Kidney (tissue), 14 donors: Measurements from ENCODE around the gene HCN4. TPM values are rescaled to one million over a fixed set of nuclear protein-coding genes. Genes with fewer than 3 reads are reported as not detected.

Experiments
- DNase-seq, 5 donors: peaks; one replicate each; pipeline ENCODE4 v3.0.0-alpha.2; 2013 to 2020
- FAIRE-seq: peaks from 2 replicates; lab custom pipeline; 2012; peaks lifted over from hg19 to GRCh38; lab: Jason Lieb, UNC
- H3K27ac ChIP-seq, 2 donors: one replicate each; pipeline ENCODE4 v1.7.0; 2013; ENCODE audit warnings: low read depth in 2 of 2, low read length in 2 of 2, inconsistent platforms in 1 of 2
- H3K27me3 ChIP-seq: one replicate; pipeline ENCODE4 v1.7.1; 2013; ENCODE audit warnings: low read length, inconsistent platforms; ENCODE audit not compliant: control insufficient read depth, insufficient read depth
- H3K36me3 ChIP-seq, 3 donors: one replicate each; pipeline versions ENCODE4 v1.7.0 to v1.7.1; 2013; ENCODE audit warnings: low read length in 3 of 3, control low read depth in 1 of 3, inconsistent platforms in 1 of 3; ENCODE audit not compliant: insufficient read depth in 3 of 3, control insufficient read depth in 2 of 3
- H3K4me1 ChIP-seq, 3 donors: one replicate each; pipeline versions ENCODE4 v1.7.0 to v1.7.1; 2013; ENCODE audit warnings: low read length in 3 of 3, inconsistent platforms in 1 of 3, low read depth in 1 of 3; ENCODE audit not compliant: control insufficient read depth in 2 of 3, insufficient read depth in 2 of 3
- H3K4me3 ChIP-seq, 3 donors: one replicate each; pipeline versions ENCODE4 v1.7.0 to v1.8.1; 2013; ENCODE audit warnings: low read length in 3 of 3, control low read depth in 1 of 3, inconsistent platforms in 1 of 3
- H3K9ac ChIP-seq, 3 donors: one replicate each; pipeline versions ENCODE4 v1.7.0 to v1.7.1; 2013; ENCODE audit warnings: low read length in 3 of 3, control low read depth in 1 of 3, inconsistent platforms in 1 of 3
- H3K9me3 ChIP-seq, 3 donors: one replicate each; pipeline versions ENCODE4 v1.7.0 to v1.7.1; 2013; ENCODE audit warnings: low read length in 3 of 3, control low read depth in 1 of 3, inconsistent platforms in 1 of 3; ENCODE audit not compliant: control insufficient read depth in 2 of 3, insufficient read depth in 1 of 3
- intact Hi-C: fragments of 100-400 bp; cut with DNase I; formaldehyde crosslinking; loops from one replicate; pipeline ENCODE4 v1.11.1; 2022
- polyA plus RNA-seq: library from polyadenylated mRNA; stranded (reverse); fragments of 350-450 nt; fragmentation: Illumina TruSeq; extraction: RNeasy Lipid Tissue Mini Kit (QIAGEN cat#74804); gene quantifications from one replicate; pipeline ENCODE4 v1.2.3, GENCODE V29; 2014; ENCODE audit warnings: low read depth, low replicate concordance; ENCODE audit not compliant: insufficient read depth
- total RNA-seq: library from RNA; stranded (reverse); fragmentation: NEBNext Ultra II Directional; extraction: Animal tissue kit (Norgen Biotek cat#: 25700); gene quantifications from one replicate; pipeline ENCODE4 v1.2.1, GENCODE V29; 2021
- TF ChIP-seq, protein P1 (sequence below): IDR thresholded peaks from 3 replicates; pipeline ENCODE4 v1.5.1; 2012; ENCODE audit warnings: mild to moderate bottlenecking, moderate library complexity, borderline replicate concordance; ENCODE audit not compliant: insufficient read depth; ENCODE audit errors: extremely low read depth
- donor health status: control.
- donor health status: control.
- donor health status: control.
- donor health status: control.
- donor health status: control.
- donor health status: DM: yes; HTN: yes; CAD: no.
- donor health status: Normal renal cell carcinoma (clear cell type).

HCN4 gene
- total and polyA plus RNA-seq, 2 donors from 2014 or later, result 0.15 to 0.50 TPM

DNA sequence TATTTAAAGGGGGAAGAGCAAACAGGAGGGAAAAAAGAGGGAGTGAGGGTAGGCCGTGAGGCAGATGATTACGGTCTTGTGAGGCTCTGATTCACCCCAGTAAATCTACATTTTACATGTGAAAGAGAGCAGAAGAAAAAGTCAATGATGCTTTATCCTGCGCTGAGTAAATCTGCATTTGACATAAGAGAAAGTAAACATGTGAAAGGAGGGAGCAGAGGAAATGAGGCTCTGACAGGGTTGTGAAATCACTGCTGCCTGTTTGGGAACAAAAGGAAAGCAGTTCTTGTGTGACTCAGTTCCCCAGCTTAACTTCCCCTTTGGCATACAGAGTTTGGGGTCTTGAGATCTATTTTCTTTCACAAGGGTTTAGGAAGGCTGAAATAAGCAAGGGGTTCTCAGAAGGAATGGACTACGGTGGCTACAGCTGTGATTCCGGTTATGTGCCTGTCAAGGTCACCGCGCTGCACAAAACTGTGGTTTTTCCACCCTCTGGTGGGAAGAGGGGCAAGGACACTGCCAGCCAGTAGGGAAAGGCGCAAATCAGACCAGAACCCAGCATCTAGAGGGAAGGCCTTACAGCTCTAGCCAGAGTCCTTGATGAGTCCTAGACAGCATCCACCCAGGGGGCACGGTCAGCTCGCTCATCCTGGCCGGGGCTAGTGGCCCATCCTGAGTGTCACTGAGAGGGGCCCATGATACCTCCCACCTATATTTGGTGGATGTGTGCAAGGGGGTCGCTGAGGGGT is 18.9 kb upstream of the HCN4 start:
- no peaks in the 10 kb centered on the region for H3K27me3 ChIP-seq
- H3K27ac ChIP-seq, result no peak overlapping the region
- no peak overlapping the region for H3K4me3 ChIP-seq
- no peaks in the 10 kb centered on the region for H3K4me1 ChIP-seq
- FAIRE-seq (no peak), DNase-seq (no peak)
- TF ChIP-seq, protein P1, sequence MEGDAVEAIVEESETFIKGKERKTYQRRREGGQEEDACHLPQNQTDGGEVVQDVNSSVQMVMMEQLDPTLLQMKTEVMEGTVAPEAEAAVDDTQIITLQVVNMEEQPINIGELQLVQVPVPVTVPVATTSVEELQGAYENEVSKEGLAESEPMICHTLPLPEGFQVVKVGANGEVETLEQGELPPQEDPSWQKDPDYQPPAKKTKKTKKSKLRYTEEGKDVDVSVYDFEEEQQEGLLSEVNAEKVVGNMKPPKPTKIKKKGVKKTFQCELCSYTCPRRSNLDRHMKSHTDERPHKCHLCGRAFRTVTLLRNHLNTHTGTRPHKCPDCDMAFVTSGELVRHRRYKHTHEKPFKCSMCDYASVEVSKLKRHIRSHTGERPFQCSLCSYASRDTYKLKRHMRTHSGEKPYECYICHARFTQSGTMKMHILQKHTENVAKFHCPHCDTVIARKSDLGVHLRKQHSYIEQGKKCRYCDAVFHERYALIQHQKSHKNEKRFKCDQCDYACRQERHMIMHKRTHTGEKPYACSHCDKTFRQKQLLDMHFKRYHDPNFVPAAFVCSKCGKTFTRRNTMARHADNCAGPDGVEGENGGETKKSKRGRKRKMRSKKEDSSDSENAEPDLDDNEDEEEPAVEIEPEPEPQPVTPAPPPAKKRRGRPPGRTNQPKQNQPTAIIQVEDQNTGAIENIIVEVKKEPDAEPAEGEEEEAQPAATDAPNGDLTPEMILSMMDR, result no peak
- intact Hi-C loops, result no loop called here
- H3K36me3 ChIP-seq, result no peaks in the 10 kb centered on the region
- H3K9me3 ChIP-seq, result peaks cover 0 to 6% (median 0%) of the 10 kb centered on the region in 3 donors
- no peak overlapping the region for H3K9ac ChIP-seq

DNA sequence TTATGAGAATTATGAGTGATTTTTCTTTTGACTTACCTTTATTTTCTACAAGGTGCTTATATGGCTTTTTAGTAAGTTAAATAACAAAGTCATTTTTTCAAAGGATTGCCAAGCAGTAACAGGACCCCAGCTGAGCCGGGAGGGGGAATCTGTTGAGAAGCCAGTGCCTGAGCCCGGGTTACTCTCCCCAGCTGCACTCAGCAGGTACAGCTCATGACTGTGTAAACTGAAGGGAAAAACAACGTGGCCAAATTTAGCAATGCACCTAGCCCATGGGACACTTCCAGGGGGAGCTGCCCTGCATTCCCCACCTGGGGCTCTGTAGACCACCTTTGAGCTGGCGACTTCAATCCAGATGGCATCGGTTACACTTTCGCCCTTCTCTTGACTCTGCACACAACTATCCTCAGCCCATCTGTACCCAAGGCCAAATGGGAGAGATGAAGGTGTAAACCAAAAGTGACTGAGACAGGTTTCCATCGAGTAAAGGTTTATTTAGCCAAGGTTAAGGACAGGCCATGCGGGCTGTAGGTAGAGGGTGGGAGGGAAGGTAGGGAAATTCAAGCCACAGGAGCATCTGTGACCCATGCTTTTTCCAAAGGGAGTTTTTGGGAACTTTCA is 18.2 kb upstream of the HCN4 start:
- H3K9ac ChIP-seq, result no peak overlapping the region
- DNase-seq (no peak), FAIRE-seq (no peak)
- no peak overlapping the region for H3K27ac ChIP-seq
- intact Hi-C loops, result no loop called here
- H3K4me1 ChIP-seq, result no peaks in the 10 kb centered on the region
- TF ChIP-seq, protein P1, result no peak
- no peaks in the 10 kb centered on the region for H3K36me3 ChIP-seq
- no peaks in the 10 kb centered on the region for H3K27me3 ChIP-seq
- peaks cover 0 to 6% (median 0%) of the 10 kb centered on the region in 3 donors for H3K9me3 ChIP-seq
- no peak overlapping the region for H3K4me3 ChIP-seq

DNA sequence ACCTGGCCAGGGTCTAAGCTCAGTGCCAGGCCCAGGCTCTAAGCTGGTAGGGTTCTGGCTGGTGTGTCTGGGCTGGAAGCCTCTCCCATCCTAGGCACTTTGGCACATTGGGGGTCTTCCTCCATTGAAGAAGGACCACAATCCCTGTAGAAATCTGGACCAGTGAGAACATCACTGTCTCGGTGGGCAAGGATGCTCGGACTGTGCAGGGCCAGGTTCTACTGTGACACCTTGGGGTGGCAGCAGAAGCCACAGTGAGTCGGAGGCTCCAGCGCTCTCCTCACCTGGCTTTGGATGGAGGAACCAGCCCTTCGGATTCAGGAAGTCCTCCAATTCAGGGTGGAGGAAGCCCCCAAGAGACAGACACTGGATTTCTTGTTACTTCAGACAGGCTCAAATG is 17.5 kb upstream of the HCN4 start:
- Histone ChIP-seq H3K4me3 (no peak overlapping the region), H3K9ac (no peak overlapping the region), H3K9me3 (peaks cover 0 to 6% (median 0%) of the 10 kb centered on the region in 3 donors), H3K27ac (no peak overlapping the region), H3K4me1 (no peaks in the 10 kb centered on the region), H3K27me3 (no peaks in the 10 kb centered on the region), H3K36me3 (no peaks in the 10 kb centered on the region)
- DNase-seq, result no peak
- no peak for FAIRE-seq
- TF ChIP-seq, protein P1, result no peak
- intact Hi-C loops, result no loop called here
